Stimulated activated naive CD4-positive, alpha-beta T cell (primary cell): Measurements from ENCODE around the gene GPX5.

Experiments used
- DNase-seq, 6 experiments: peaks; one replicate each; lab custom pipeline; 2025; lab: John Stamatoyannopoulos, UW

Gene GPX5

DNA sequence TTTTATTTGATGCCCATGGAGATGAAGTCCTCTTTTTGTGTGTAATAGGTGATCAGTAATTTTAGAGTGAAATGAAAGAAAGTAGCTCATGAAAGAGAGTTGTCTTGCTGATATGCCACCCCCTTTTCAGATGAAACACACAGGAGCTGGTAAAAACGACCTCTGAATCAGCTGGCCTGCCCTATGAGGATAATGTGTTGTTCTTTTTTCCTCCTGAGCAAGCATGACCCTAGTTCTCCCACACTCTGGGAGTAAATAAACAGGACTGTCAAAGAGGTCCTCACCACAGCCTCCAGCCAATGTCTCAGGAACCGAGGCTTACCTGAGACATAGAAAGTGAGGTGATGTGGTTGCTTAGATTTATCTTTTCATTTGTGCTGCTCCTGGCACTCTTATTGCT, 29.5 kb downstream of the GPX5 start:
- DNase-seq: no peak

DNA sequence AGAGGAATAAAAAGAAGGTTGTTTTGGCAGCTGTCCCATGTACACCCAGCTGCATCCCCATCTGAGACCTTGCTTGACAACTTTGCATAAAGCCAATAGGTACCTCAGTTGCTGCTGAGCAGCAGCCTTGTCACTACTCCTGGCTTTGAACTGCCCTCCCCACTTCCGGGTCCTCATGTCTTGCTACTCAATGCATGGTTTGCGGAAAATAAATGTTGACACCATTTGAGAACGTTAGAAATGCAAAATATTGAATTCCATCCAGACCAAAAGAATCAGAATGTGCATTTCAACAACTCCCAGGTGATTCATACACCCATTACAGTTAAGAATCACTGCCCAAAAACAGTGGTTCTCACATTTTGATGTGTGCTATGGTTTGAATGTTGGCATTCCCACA, 32.9 kb downstream of the GPX5 start:
- DNase-seq: no peak

DNA sequence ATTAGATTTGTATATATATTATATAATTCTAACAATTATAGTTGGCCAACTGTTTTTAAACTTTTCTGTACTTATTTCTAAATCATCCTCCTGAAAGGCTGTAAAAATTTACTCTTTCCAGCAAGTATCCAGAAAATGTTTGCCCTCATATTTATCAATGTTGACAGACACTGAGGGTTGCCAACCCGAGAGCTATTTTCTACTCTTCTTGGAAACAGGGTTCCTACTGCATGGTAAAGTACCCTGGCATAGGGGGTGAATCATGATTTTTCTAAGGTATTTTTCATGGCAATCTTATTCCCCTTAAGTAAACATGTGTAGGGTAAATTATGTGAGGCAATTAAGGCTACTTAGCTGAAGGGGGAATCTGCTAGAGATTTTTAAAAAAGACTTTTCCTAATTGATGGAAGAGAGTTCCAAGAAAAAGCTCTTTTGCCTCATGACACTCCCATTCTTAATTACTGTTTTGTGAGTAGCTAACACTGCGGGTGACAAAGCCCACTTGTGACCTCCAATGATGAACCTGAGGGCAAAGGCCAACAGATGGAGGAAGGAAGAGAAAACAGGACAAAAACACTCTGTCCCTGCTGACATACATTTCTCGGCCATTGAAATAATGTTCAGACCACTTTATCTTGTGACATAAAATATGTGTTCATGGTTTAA, 37.9 kb downstream of the GPX5 start:
- DNase-seq: no peak

GRCh38 chr6:28565823-28566526, 40.3 kb downstream of the GPX5 start:
- no peak for DNase-seq

GRCh38 chr6:28566527-28567252, 41.0 kb downstream of the GPX5 start:
- DNase-seq: no peak

DNA sequence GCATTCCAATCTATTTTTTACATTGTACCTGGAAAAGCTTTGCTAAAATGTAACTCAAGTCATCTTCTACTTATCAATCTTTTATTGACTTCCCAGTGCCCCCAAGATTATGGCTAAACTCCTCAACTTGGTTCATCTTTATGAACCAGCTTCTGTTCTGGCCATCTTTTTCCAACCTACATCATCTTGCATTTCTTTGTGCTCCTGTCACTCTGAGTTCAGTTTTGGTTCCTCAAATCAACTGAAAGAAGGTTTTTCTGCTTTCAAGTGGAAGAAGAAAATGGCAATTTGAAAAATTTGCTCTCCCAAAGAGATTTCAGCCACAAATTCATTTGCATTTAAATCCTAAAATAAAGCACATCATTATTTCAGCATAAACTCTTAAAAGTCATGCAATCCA, 41.8 kb downstream of the GPX5 start:
- no peak for DNase-seq

DNA sequence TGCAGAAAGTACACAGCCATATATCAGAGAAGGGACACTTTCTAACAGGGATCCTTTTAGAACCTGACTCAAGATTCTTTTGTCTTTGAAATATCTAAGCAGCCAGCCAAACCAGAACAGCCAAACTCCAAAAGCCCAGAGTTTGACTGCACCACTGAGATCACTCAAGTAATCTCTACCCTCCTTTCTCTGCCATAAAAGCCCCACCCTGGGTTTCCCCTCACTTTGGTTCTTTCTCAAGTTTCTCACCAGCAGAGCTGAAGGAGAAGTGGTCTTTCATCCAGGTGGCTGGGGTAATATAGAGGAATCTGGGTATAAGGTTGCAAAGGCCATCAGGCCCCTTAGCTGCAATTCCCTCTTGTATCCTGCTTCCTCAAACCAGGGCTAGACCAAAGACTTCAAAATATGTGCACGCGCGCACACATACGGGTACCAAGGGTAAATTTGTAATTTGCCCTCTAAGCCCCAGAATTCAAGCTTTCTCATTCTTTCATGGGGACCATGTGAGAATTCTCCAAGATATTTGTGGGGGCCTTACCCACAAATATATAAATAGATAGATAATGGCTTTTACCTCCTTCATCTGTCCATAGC, 42.9 kb downstream of the GPX5 start:
- DNase-seq: no peak

GRCh38 chr6:28569748-28570147, 44.1 kb downstream of the GPX5 start:
- no peak for DNase-seq

- no peak for DNase-seq
Observed at GRCh38 chr6:28580475-28580874, 54.8 kb downstream of the GPX5 start.

DNA sequence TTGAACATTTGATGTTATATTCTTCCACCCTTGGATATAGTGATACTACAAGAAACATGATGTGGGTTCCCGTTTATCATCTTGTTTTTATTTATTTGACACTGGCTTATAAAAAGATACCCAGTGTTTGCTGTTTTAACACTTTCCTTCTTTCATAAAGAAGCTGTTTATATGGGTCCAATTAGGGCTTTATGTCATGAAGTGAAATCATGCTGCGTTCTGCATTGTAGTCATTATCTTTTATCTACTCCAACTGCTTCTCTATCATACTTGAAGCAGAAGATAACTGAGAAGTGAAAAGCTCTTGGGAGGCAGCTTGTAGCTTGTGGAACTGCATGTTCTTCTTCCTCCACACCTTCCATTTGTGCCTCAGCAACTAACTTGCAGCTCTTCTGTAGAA, 57.8 kb downstream of the GPX5 start:
- DNase-seq: no peak
